GM23338 (cell line): Measurements from ENCODE around the gene CXCL1. TPM values are rescaled to one million over a fixed set of nuclear protein-coding genes. Genes with fewer than 3 reads are reported as not detected.

ENCODE experiments used
- ATAC-seq: fragments of 200-7000 bp; cut with Tn5 transposase; 3 replicates; pipeline ENCODE4 v1.9.1; 2020
- DNase-seq: peaks from one replicate; pipeline ENCODE4 v3.0.0-alpha.2; 2015; ENCODE audit warnings: low spot score
- H2AFZ ChIP-seq: fragments of 200-600 bp; sonication (generic); 2 replicates; pipeline ENCODE4 v1.8.0; 2016; ENCODE audit warnings: antibody characterized with exemption, mild to moderate bottlenecking, moderate library complexity
- H3F3A ChIP-seq: fragments of 200-600 bp; sonication (generic); replicated peaks from 2 replicates; pipeline ENCODE4 v1.8.0; 2017; ENCODE audit warnings: antibody characterized with exemption, mixed run types, low read depth
- H3K27ac ChIP-seq: fragments of 200-600 bp; sonication (generic); 2 replicates; pipeline ENCODE4 v1.6.1; 2016; ENCODE audit warnings: low read depth
- H3K27me3 ChIP-seq: fragments of 200-600 bp; sonication (generic); 2 replicates; pipeline ENCODE4 v1.8.0; 2016; ENCODE audit warnings: mild to moderate bottlenecking, mixed run types, moderate library complexity; ENCODE audit not compliant: insufficient read depth
- H3K36me3 ChIP-seq: fragments of 200-600 bp; sonication (generic); 2 replicates; pipeline ENCODE4 v1.8.0; 2016; ENCODE audit warnings: mild to moderate bottlenecking; ENCODE audit not compliant: insufficient read depth
- H3K4me1 ChIP-seq: fragments of 200-600 bp; sonication (generic); 2 replicates; pipeline ENCODE4 v1.8.0; 2016; ENCODE audit warnings: mild to moderate bottlenecking, moderate library complexity; ENCODE audit not compliant: insufficient read depth
- H3K4me2 ChIP-seq: fragments of 200-600 bp; sonication (generic); 2 replicates; pipeline ENCODE4 v1.7.1; 2017; ENCODE audit warnings: mixed run types
- H3K4me3 ChIP-seq: fragments of 200-600 bp; sonication (generic); 2 replicates; pipeline ENCODE4 v1.6.1; 2016; ENCODE audit warnings: mixed run types
- H3K79me2 ChIP-seq: fragments of 200-600 bp; sonication (generic); replicated peaks from 2 replicates; pipeline ENCODE4 v1.8.0; 2017; ENCODE audit warnings: mild to moderate bottlenecking; ENCODE audit not compliant: insufficient read depth
- H3K9me2 ChIP-seq: fragments of 200-600 bp; sonication (generic); 2 replicates; pipeline ENCODE4 v1.8.0; 2017; ENCODE audit not compliant: insufficient read depth
- H4K20me1 ChIP-seq: fragments of 200-600 bp; sonication (generic); replicated peaks from 2 replicates; pipeline ENCODE4 v1.8.0; 2017; ENCODE audit warnings: mild to moderate bottlenecking; ENCODE audit not compliant: insufficient read depth
- H3K27ac Mint-ChIP-seq: 2 replicates; pipeline ENCODE4 v1.8.0; 2020; ENCODE audit warnings: inconsistent platforms, mild to moderate bottlenecking, moderate library complexity, mixed read lengths
- H3K27me3 Mint-ChIP-seq: 3 replicates; pipeline ENCODE4 v1.8.0; 2022; ENCODE audit warnings: low read depth, mild to moderate bottlenecking, moderate library complexity, mixed read lengths, inconsistent platforms; ENCODE audit not compliant: insufficient read depth, poor library complexity
- H3K36me3 Mint-ChIP-seq: 3 replicates; pipeline ENCODE4 v1.8.0; 2021; ENCODE audit warnings: low read depth, mild to moderate bottlenecking, inconsistent platforms, moderate library complexity, mixed read lengths
- H3K4me1 Mint-ChIP-seq: 3 replicates; pipeline ENCODE4 v1.8.0; 2020; ENCODE audit warnings: mild to moderate bottlenecking, inconsistent platforms, mixed read lengths
- H3K4me3 Mint-ChIP-seq: 3 replicates; pipeline ENCODE4 v1.8.0; 2021; ENCODE audit warnings: moderate library complexity, mild to moderate bottlenecking, inconsistent platforms, mixed read lengths
- H3K9me3 Mint-ChIP-seq: 3 replicates; pipeline ENCODE4 v1.8.0; 2020; ENCODE audit warnings: moderate library complexity, mild to moderate bottlenecking, inconsistent platforms, mixed read lengths
- CREB1 ChIP-seq: fragments of 250-450 bp; sonication (Bioruptor Pico); IDR thresholded peaks from 2 replicates; pipeline ENCODE4 v1.5.0; 2020; ENCODE audit warnings: low read depth, mild to moderate bottlenecking, moderate library complexity
- EZH2 ChIP-seq: fragments of 200-600 bp; sonication (generic); IDR thresholded peaks from one replicate; pipeline ENCODE4 v1.8.0; 2017; ENCODE audit warnings: antibody characterized with exemption, mild to moderate bottlenecking, low read depth; ENCODE audit not compliant: unreplicated experiment
- EZH2phosphoT487 ChIP-seq: fragments of 200-600 bp; sonication (generic); IDR thresholded peaks from one replicate; pipeline ENCODE4 v1.8.1; 2018; ENCODE audit warnings: antibody characterized with exemption; ENCODE audit not compliant: unreplicated experiment
- STAT1 ChIP-seq: IDR thresholded peaks from one replicate; pipeline ENCODE4 v1.6.1; 2016; ENCODE audit warnings: antibody characterized with exemption; ENCODE audit not compliant: unreplicated experiment
- ZNF114 ChIP-seq: fragments of 250-450 bp; sonication (Bioruptor Pico); IDR thresholded peaks from 2 replicates; pipeline ENCODE4 v1.5.0; 2020; ENCODE audit warnings: mild to moderate bottlenecking, moderate library complexity
- ZNF331 ChIP-seq: fragments of 250-450 bp; sonication (Bioruptor Pico); IDR thresholded peaks from 2 replicates; pipeline ENCODE4 v1.5.0; 2020; ENCODE audit warnings: low read depth, mild to moderate bottlenecking, moderate library complexity
- polyA plus RNA-seq: library from polyadenylated mRNA; unstranded; fragments of >200 nt; fragmentation: Nextera tagmentation; extraction: Ambion mirVana; gene quantifications from 2 replicates; pipeline ENCODE4 v1.2.1, GENCODE V29; 2016
- total RNA-seq: library from RNA; depleted of rRNA; stranded (reverse); fragments of >200 nt; shearing (Covaris generic); gene quantifications from 2 replicates; pipeline ENCODE4 v1.2.3, GENCODE V29; 2014
- TF ChIP-seq, protein P1 (sequence below): fragments of 250-450 bp; sonication (Bioruptor Pico); IDR thresholded peaks from 2 replicates; pipeline ENCODE4 v1.5.0; 2020; ENCODE audit warnings: mild to moderate bottlenecking, moderate library complexity
- TF ChIP-seq, protein P2 (sequence below), 2 experiments: fragments of 200-600 bp in 1 of 2; sonication (generic) in 1 of 2; conservative IDR thresholded peaks; 2 replicates each; pipeline versions ENCODE4 v1.5.1 to v1.6.1; 2016 to 2017; ENCODE audit warnings: antibody characterized with exemption in 2 of 2, low read depth in 2 of 2, mild to moderate bottlenecking in 2 of 2, moderate library complexity in 1 of 2
- TF ChIP-seq, protein P3 (sequence below): IDR thresholded peaks from 2 replicates; pipeline ENCODE4 v1.6.1; 2016; ENCODE audit warnings: antibody characterized with exemption

The CXCL1 gene
- total and polyA plus RNA-seq, 2 experiments from 2014 or later, result 1.6 to 2.5 TPM

DNA sequence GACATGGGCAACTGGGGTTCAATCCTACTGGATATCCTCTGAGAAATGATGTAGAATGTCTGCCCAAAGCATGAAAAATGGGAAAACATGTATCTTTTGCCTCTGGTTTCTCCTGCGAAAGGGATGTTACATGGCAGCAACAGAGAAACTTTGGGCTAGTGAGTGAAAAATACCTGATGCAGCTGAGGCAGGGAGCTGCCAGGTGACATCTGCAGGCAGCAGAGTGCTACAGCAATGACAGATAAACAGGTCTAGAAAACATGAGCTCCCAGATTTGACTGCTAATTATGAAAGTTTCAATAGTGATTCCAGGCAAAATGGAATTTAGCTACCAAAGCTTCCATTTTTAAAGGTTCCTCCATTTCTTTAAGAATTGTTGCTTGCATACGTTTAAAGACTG lies 4.8 kb upstream of the CXCL1 start:
- DNase-seq, result peak; percentile 57
- Mint-ChIP-seq H3K4me1 (peaks cover 13% of the 10 kb centered on the region), H3K27me3 (peaks cover 6% of the 10 kb centered on the region), H3K27ac (no peak overlapping the region), H3K36me3 (no peaks in the 10 kb centered on the region), H3K4me3 (no peak overlapping the region), H3K9me3 (no peaks in the 10 kb centered on the region)
- H3K79me2 ChIP-seq, result no peaks in the 10 kb centered on the region
- H4K20me1 ChIP-seq, result no peaks in the 10 kb centered on the region
- no peak overlapping the region for H3K27ac ChIP-seq
- H3K4me1 ChIP-seq, result peaks cover 10% of the 10 kb centered on the region
- TF ChIP-seq, protein P1, sequence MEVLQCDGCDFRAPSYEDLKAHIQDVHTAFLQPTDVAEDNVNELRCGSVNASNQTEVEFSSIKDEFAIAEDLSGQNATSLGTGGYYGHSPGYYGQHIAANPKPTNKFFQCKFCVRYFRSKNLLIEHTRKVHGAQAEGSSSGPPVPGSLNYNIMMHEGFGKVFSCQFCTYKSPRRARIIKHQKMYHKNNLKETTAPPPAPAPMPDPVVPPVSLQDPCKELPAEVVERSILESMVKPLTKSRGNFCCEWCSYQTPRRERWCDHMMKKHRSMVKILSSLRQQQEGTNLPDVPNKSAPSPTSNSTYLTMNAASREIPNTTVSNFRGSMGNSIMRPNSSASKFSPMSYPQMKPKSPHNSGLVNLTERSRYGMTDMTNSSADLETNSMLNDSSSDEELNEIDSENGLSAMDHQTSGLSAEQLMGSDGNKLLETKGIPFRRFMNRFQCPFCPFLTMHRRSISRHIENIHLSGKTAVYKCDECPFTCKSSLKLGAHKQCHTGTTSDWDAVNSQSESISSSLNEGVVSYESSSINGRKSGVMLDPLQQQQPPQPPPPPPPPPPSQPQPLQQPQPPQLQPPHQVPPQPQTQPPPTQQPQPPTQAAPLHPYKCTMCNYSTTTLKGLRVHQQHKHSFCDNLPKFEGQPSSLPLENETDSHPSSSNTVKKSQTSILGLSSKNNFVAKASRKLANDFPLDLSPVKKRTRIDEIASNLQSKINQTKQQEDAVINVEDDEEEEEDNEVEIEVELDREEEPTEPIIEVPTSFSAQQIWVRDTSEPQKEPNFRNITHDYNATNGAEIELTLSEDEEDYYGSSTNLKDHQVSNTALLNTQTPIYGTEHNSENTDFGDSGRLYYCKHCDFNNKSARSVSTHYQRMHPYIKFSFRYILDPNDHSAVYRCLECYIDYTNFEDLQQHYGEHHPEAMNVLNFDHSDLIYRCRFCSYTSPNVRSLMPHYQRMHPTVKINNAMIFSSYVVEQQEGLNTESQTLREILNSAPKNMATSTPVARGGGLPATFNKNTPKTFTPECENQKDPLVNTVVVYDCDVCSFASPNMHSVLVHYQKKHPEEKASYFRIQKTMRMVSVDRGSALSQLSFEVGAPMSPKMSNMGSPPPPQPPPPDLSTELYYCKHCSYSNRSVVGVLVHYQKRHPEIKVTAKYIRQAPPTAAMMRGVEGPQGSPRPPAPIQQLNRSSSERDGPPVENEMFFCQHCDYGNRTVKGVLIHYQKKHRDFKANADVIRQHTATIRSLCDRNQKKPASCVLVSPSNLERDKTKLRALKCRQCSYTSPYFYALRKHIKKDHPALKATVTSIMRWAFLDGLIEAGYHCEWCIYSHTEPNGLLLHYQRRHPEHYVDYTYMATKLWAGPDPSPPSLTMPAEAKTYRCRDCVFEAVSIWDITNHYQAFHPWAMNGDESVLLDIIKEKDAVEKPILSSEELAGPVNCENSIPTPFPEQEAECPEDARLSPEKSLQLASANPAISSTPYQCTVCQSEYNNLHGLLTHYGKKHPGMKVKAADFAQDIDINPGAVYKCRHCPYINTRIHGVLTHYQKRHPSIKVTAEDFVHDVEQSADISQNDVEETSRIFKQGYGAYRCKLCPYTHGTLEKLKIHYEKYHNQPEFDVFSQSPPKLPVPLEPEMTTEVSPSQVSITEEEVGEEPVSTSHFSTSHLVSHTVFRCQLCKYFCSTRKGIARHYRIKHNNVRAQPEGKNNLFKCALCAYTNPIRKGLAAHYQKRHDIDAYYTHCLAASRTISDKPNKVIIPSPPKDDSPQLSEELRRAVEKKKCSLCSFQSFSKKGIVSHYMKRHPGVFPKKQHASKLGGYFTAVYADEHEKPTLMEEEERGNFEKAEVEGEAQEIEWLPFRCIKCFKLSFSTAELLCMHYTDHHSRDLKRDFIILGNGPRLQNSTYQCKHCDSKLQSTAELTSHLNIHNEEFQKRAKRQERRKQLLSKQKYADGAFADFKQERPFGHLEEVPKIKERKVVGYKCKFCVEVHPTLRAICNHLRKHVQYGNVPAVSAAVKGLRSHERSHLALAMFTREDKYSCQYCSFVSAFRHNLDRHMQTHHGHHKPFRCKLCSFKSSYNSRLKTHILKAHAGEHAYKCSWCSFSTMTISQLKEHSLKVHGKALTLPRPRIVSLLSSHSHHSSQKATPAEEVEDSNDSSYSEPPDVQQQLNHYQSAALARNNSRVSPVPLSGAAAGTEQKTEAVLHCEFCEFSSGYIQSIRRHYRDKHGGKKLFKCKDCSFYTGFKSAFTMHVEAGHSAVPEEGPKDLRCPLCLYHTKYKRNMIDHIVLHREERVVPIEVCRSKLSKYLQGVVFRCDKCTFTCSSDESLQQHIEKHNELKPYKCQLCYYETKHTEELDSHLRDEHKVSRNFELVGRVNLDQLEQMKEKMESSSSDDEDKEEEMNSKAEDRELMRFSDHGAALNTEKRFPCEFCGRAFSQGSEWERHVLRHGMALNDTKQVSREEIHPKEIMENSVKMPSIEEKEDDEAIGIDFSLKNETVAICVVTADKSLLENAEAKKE, result no peak
- TF ChIP-seq, protein P2, sequence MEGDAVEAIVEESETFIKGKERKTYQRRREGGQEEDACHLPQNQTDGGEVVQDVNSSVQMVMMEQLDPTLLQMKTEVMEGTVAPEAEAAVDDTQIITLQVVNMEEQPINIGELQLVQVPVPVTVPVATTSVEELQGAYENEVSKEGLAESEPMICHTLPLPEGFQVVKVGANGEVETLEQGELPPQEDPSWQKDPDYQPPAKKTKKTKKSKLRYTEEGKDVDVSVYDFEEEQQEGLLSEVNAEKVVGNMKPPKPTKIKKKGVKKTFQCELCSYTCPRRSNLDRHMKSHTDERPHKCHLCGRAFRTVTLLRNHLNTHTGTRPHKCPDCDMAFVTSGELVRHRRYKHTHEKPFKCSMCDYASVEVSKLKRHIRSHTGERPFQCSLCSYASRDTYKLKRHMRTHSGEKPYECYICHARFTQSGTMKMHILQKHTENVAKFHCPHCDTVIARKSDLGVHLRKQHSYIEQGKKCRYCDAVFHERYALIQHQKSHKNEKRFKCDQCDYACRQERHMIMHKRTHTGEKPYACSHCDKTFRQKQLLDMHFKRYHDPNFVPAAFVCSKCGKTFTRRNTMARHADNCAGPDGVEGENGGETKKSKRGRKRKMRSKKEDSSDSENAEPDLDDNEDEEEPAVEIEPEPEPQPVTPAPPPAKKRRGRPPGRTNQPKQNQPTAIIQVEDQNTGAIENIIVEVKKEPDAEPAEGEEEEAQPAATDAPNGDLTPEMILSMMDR (conservative IDR thresholded peaks at IDR 0.05; ENCODE audit: low read depth in 2 of 2), result peak; percentile 65 to 79
- peak; percentile 49 for ATAC-seq
- H3F3A ChIP-seq, result no peaks in the 10 kb centered on the region; the same call in 1 of the 2 replicates
- H2AFZ ChIP-seq, result no peak overlapping the region
- H3K4me3 ChIP-seq, result no peak overlapping the region
- no peaks in the 10 kb centered on the region for H3K36me3 ChIP-seq
- H3K27me3 ChIP-seq, result peaks cover 12% of the 10 kb centered on the region
- H3K9me2 ChIP-seq, result no peaks in the 10 kb centered on the region
- H3K4me2 ChIP-seq, result no peak overlapping the region

DNA sequence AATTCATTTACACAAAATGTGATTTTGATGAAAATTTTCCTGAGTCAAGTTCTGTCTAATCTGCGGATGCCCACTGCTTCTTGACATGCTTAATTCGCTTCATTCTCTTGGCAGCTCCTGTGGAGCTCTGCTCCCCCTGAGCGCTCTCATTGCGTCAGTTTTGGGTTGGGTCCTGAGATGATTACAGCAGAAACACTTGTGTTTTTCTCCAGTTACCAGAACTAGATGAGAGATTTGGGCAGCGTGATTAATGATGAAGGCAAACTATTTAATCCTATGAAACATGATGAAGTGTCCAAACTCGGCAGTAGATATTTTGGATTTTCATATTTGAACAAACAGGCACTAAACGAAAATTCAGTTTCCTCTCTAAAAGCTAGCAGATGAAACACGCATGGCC lies 4.2 kb upstream of the CXCL1 start:
- Histone ChIP-seq H3K36me3 (no peaks in the 10 kb centered on the region), H4K20me1 (no peaks in the 10 kb centered on the region), H3K4me2 (no peak overlapping the region), H3K27me3 (peaks cover 16% of the 10 kb centered on the region), H3F3A (no peaks in the 10 kb centered on the region; the same call in 1 of the 2 replicates), H3K27ac (no peak overlapping the region), H3K4me1 (peaks cover 13% of the 10 kb centered on the region), H3K79me2 (no peaks in the 10 kb centered on the region), H2AFZ (no peak overlapping the region), H3K4me3 (no peak overlapping the region), H3K9me2 (no peaks in the 10 kb centered on the region)
- Mint-ChIP-seq H3K27me3 (peaks cover 10% of the 10 kb centered on the region), H3K36me3 (no peaks in the 10 kb centered on the region), H3K9me3 (no peaks in the 10 kb centered on the region), H3K4me3 (no peak overlapping the region), H3K4me1 (peaks cover 18% of the 10 kb centered on the region), H3K27ac (no peak overlapping the region)
- ATAC-seq (no peak), DNase-seq (no peak)
- TF ChIP-seq STAT1, result no peak
- TF ChIP-seq, protein P2 (conservative IDR thresholded peaks at IDR 0.05; ENCODE audit: low read depth in 2 of 2), result no peak
- TF ChIP-seq EZH2, result no peak
- no peak for TF ChIP-seq ZNF331 (CRISPR knock-in tag)
- TF ChIP-seq CREB1 (CRISPR knock-in tag), result no peak
- TF ChIP-seq, protein P3, sequence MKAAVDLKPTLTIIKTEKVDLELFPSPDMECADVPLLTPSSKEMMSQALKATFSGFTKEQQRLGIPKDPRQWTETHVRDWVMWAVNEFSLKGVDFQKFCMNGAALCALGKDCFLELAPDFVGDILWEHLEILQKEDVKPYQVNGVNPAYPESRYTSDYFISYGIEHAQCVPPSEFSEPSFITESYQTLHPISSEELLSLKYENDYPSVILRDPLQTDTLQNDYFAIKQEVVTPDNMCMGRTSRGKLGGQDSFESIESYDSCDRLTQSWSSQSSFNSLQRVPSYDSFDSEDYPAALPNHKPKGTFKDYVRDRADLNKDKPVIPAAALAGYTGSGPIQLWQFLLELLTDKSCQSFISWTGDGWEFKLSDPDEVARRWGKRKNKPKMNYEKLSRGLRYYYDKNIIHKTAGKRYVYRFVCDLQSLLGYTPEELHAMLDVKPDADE, result no peak
- no peak for TF ChIP-seq EZH2phosphoT487
- no peak for TF ChIP-seq ZNF114 (CRISPR knock-in tag)
